GM12873 (cell line): Measurements from ENCODE around the gene CPT1C.

ENCODE experiments used
- CTCF ChIP-seq: IDR thresholded peaks from 2 replicates; pipeline ENCODE4 v1.5.1; 2012; ENCODE audit warnings: low read depth, mild to moderate bottlenecking, moderate library complexity, low read length, control low read depth; ENCODE audit not compliant: insufficient read depth; ENCODE audit errors: missing control alignments

CPT1C gene

GRCh38 chr19:49664171-49665035 lies 26.5 kb upstream of the CPT1C start:
- no peak for TF ChIP-seq CTCF

GRCh38 chr19:49665036-49665350 lies 25.9 kb upstream of the CPT1C start:
- TF ChIP-seq CTCF, result no peak

- TF ChIP-seq CTCF, result no peak
These were observed 25.4 kb upstream of the CPT1C start, which contains the start of the genes BCL2L12 and IRF3 for GRCh38 chr19:49665351-49666119. Gene BCL2L12 (plus strand): TSS chr19:49665933. CDS start chr19:49666693, 760 bp downstream. Gene IRF3 (minus strand): TSS chr19:49665857. CDS start chr19:49664838, 1,019 bp downstream.

GRCh38 chr19:49666120-49666444 lies 24.8 kb upstream of the CPT1C start:
- TF ChIP-seq CTCF, result no peak

- TF ChIP-seq CTCF, result no peak
These were observed 23.4 kb upstream of the CPT1C start for GRCh38 chr19:49667473-49667872.

- no peak for TF ChIP-seq CTCF
These were observed 21.4 kb upstream of the CPT1C start for GRCh38 chr19:49669516-49669915.

GRCh38 chr19:49672131-49672919 lies 18.6 kb upstream of the CPT1C start:
- peak; percentile 98 for TF ChIP-seq CTCF
